K562 (cell line): ENCODE data around the gene FRAT1. TPM values are rescaled to one million over a fixed set of nuclear protein-coding genes. Genes with fewer than 3 reads are reported as not detected.

Experiments used
- ATAC-seq: fragments of 200-7000 bp; cut with Tn5 transposase; 3 replicates; pipeline ENCODE4 v1.9.1; 2020; ENCODE audit warnings: moderate library complexity
- BruUV-seq: library from RNA; stranded (reverse); fragments of 400-500 nt; replicated peaks from 2 replicates; lab custom pipeline; 2021; lab: Mats Ljungman, UMichigan
- CTCF ChIA-PET: fragments of 300-600 bp; formaldehyde crosslinking; extraction: SDS; loops from one replicate; lab custom pipeline; 2021; ENCODE audit warnings: low intra/inter-chr PET ratio; lab: Yijun Ruan, JAX
- POLR2A ChIA-PET: fragments of 300-600, 350-650 bp; sonication (Branson Sonifier 250); formaldehyde crosslinking; extraction: SDS; loops from one replicate; lab custom pipeline; 2021; ENCODE audit warnings: antibody characterized with exemption, inconsistent platforms; lab: Yijun Ruan, JAX
- DNase-seq, 4 experiments: peaks; one replicate each; pipeline versions ENCODE4 v3.0.0 to v3.0.0-alpha.2; 2011 to 2018; ENCODE audit warnings: low spot score in 3 of 4, mixed read lengths in 3 of 4; ENCODE audit errors: extremely low read depth in 1 of 4
- FAIRE-seq: peaks from 2 replicates; lab custom pipeline; 2011; peaks lifted over from hg19 to GRCh38; lab: Jason Lieb, UNC
- H2AFZ ChIP-seq: 2 replicates; pipeline ENCODE4 v1.6.0; 2011; ENCODE audit warnings: low read depth, low read length, control low read depth, inconsistent platforms
- H3K27ac ChIP-seq: fragments of 200-600 bp; 3 replicates; pipeline ENCODE4 v1.8.0; 2011; ENCODE audit warnings: low read depth, mild to moderate bottlenecking, control low read depth, inconsistent platforms, low read length, moderate library complexity, mixed read lengths; ENCODE audit errors: extremely low read depth
- H3K27me3 ChIP-seq, 2 experiments: fragments of 300-600 bp in 1 of 2; 2 replicates in 1 of 2; 3 replicates in 1 of 2; pipeline versions ENCODE4 v1.6.0 to v1.8.0; 2011; ENCODE audit warnings: inconsistent platforms in 2 of 2, low read length in 2 of 2, mild to moderate bottlenecking in 1 of 2, mixed read lengths in 1 of 2, moderate library complexity in 1 of 2; ENCODE audit not compliant: control insufficient read depth in 2 of 2, insufficient read depth in 2 of 2
- H3K36me3 ChIP-seq: fragments of 300-600 bp; 3 replicates; pipeline ENCODE4 v1.8.0; 2011; ENCODE audit warnings: mild to moderate bottlenecking, low read length, inconsistent platforms; ENCODE audit not compliant: control insufficient read depth, insufficient read depth
- H3K4me1 ChIP-seq, 2 experiments: fragments of 200-600 bp in 1 of 2; replicated peaks in 1 of 2; 2 replicates in 1 of 2; 3 replicates in 1 of 2; pipeline versions ENCODE4 v1.5.1 to v1.8.0; 2011; ENCODE audit warnings: inconsistent platforms in 2 of 2, low read length in 2 of 2, mild to moderate bottlenecking in 1 of 2, mixed read lengths in 1 of 2, moderate library complexity in 1 of 2; ENCODE audit not compliant: control insufficient read depth in 2 of 2, insufficient read depth in 2 of 2
- H3K4me2 ChIP-seq: 2 replicates; pipeline ENCODE4 v1.6.1; 2011; ENCODE audit warnings: low read length, control low read depth, inconsistent platforms, mixed read lengths; ENCODE audit not compliant: insufficient read depth
- H3K4me3 ChIP-seq: fragments of 200-600 bp; sonication (generic), shearing (Covaris generic); 2 replicates; pipeline ENCODE4 v1.5.1; 2016; ENCODE audit warnings: control low read depth, inconsistent platforms
- H3K79me2 ChIP-seq: fragments of 200-600 bp; 3 replicates; pipeline ENCODE4 v1.8.0; 2011; ENCODE audit warnings: low read length, inconsistent platforms; ENCODE audit not compliant: control insufficient read depth, insufficient read depth
- H3K9ac ChIP-seq, 2 experiments: 2 replicates each; pipeline versions ENCODE4 v1.6.0 to v1.6.1; 2011; ENCODE audit warnings: low read depth in 2 of 2, low read length in 2 of 2, control low read depth in 1 of 2, inconsistent platforms in 1 of 2, mild to moderate bottlenecking in 1 of 2, mixed read lengths in 1 of 2; ENCODE audit not compliant: insufficient read depth in 1 of 2
- H3K9me1 ChIP-seq: one replicate; pipeline ENCODE4 v1.6.0; 2011; ENCODE audit warnings: inconsistent platforms, mild to moderate bottlenecking, low read length, moderate library complexity; ENCODE audit not compliant: control insufficient read depth, insufficient read depth
- H3K9me3 ChIP-seq: replicated peaks from 2 replicates; pipeline ENCODE4 v1.5.1; 2011; ENCODE audit warnings: low read depth, low read length, inconsistent platforms; ENCODE audit not compliant: control insufficient read depth, insufficient read depth
- H4K20me1 ChIP-seq: replicated peaks from 2 replicates; pipeline ENCODE4 v1.6.1; 2011; ENCODE audit warnings: low read length, inconsistent platforms, mixed read lengths; ENCODE audit not compliant: control insufficient read depth, insufficient read depth
- DPF2 ChIP-seq: fragments of 450-650 bp; IDR thresholded peaks from 2 replicates; pipeline ENCODE4 v1.6.1; 2016
- EHMT2 ChIP-seq: fragments of 450-650 bp; IDR thresholded peaks from 2 replicates; pipeline ENCODE4 v1.6.1; 2018; ENCODE audit warnings: antibody characterized with exemption
- ESRRA ChIP-seq: fragments of 450-650 bp; IDR thresholded peaks from 2 replicates; pipeline ENCODE4 v1.6.1; 2014; ENCODE audit warnings: low read depth, mild to moderate bottlenecking, moderate library complexity, borderline replicate concordance
- MNT ChIP-seq, 2 experiments: fragments of 450-650 bp; conservative IDR thresholded peaks; 2 replicates each; pipeline ENCODE4 v1.6.1; 2017; ENCODE audit warnings: mild to moderate bottlenecking in 2 of 2, moderate library complexity in 2 of 2
- YY1 ChIP-seq, 3 experiments: IDR thresholded peaks; 2 replicates each; pipeline ENCODE4 v1.6.1; 2011; ENCODE audit warnings: low read length in 2 of 3, mild to moderate bottlenecking in 2 of 3, moderate library complexity in 2 of 3, borderline replicate concordance in 1 of 3, control low read depth in 1 of 3, low read depth in 1 of 3; ENCODE audit not compliant: insufficient read depth in 3 of 3, insufficient replicate concordance in 2 of 3, control insufficient read depth in 1 of 3, insufficient read length in 1 of 3; ENCODE audit errors: extremely low read depth in 1 of 3
- ZBTB11 ChIP-seq, 3 experiments: fragments of 200-800 bp in 1 of 3; fragments of 250-450 bp in 1 of 3; fragments of 450-650 bp in 1 of 3; sonication (Bioruptor Pico) in 1 of 3; sonication (Bioruptor generic) in 1 of 3; formaldehyde crosslinking in 1 of 3; IDR thresholded peaks; 2 replicates each; pipeline versions ENCODE4 v1.6.1 to v1.8.0; 2016 to 2022; ENCODE audit warnings: mild to moderate bottlenecking in 2 of 3, missing genetic modification characterization in 2 of 3, missing compliant biosample characterization in 1 of 3, moderate library complexity in 1 of 3
- WGBS: fragments of 100-300 bp; shearing (Covaris generic); methylation state at CpG from one replicate; pipeline ENCODE4 v1.1.6; 2016; ENCODE audit warnings: low coverage, mixed read lengths; ENCODE audit not compliant: insufficient coverage; ENCODE audit errors: missing lambda C conversion rate; 5-methylcytosine and 5-hydroxymethylcytosine counted together
- in situ Hi-C: fragments of 300-500 bp; cut with MboI; formaldehyde crosslinking; loops from 4 replicates; pipeline ENCODE4 v1.15.0; 2018; ENCODE audit warnings: inconsistent platforms, mixed read lengths
- intact Hi-C: fragments of 100-400 bp; cut with micrococcal nuclease; formaldehyde crosslinking; loops from 2 replicates; pipeline ENCODE4 v1.14.2; 2022
- polyA plus RNA-seq, 8 experiments: library from polyadenylated mRNA; depleted of rRNA in 4 of 8; stranded (reverse) in 5 of 8; unstranded in 3 of 8; fragments of >200 nt; fragmentation: Nextera tagmentation in 2 of 8; fragmentation: Illumina TruSeq in 1 of 8; extraction: Ambion mirVana in 2 of 8; extraction: Trizol in 1 of 8; gene quantifications; 2 replicates each; pipeline versions ENCODE4 v1.2.1 to v1.2.3, GENCODE V29; 2011 to 2014; ENCODE audit warnings: inconsistent platforms in 1 of 8, missing spikeins in 1 of 8
- total RNA-seq, 7 experiments: library from RNA; depleted of rRNA in 6 of 7; stranded (reverse); fragments of >200 nt in 6 of 7; fragmentation: Illumina TruSeq in 2 of 7; extraction: Trizol in 2 of 7; gene quantifications; 2 replicates each; pipeline versions ENCODE4 v1.2.1 to v1.2.3, GENCODE V29; 2011 to 2021; ENCODE audit warnings: low replicate concordance in 1 of 7
- TF ChIP-seq, protein P1 (sequence below): fragments of 450-650 bp; IDR thresholded peaks from 2 replicates; pipeline ENCODE4 v1.7.0; 2016; ENCODE audit warnings: borderline replicate concordance
- TF ChIP-seq, protein P2 (sequence below), 3 experiments: IDR thresholded peaks in 2 of 3; conservative IDR thresholded peaks in 1 of 3; 2 replicates each; pipeline ENCODE4 v1.5.1; 2011 to 2012; ENCODE audit warnings: low read length in 3 of 3, mild to moderate bottlenecking in 3 of 3, control low read depth in 2 of 3, improper control_type of control experiment in 1 of 3, inconsistent platforms in 1 of 3, low read depth in 1 of 3, mixed read lengths in 1 of 3, moderate library complexity in 1 of 3; ENCODE audit not compliant: insufficient read depth in 2 of 3

The FRAT1 gene
- total and polyA plus RNA-seq, 9 of the 15 experiments (the other 6 are each of a cell fraction or from before 2014, with no cell fraction given): 0.11 to 4.6 (median 1.4) TPM

GRCh38 chr10:97333351-97333600 lies 14.2 kb downstream of the FRAT1 start:
- in situ Hi-C loops: no loop called here
- H3K36me3 ChIP-seq: peaks cover 27% of the 10 kb centered on the region
- no peaks in the 10 kb centered on the region for H3K9me1 ChIP-seq
- no peaks in the 10 kb centered on the region for H3K27me3 ChIP-seq
- H3K4me2 ChIP-seq: peak overlapping the region; percentile 92
- ChIA-PET CTCF (interaction anchor here (1.4 kb wide), 1 partner anchor 55 kb away, joined by 3 read pairs; no protein-coding TSS in a partner anchor), POLR2A (interaction anchor here (0.7 to 2.3 kb wide), 11 partner anchors 8 to 260 kb away, joined by 3 to 8 read pairs (median 4); partner anchors contain the start of genes ARHGAP19 and RRP12)
- TF ChIP-seq EHMT2: no peak
- TF ChIP-seq MNT (conservative IDR thresholded peaks at IDR 0.05): no peak
- TF ChIP-seq YY1 (IDR thresholded peaks at IDR 0.05; ENCODE audit: borderline replicate concordance in 1 of 3, control insufficient read depth in 1 of 3, extremely low read depth in 1 of 3, insufficient read depth in 3 of 3, insufficient read length in 1 of 3, insufficient replicate concordance in 2 of 3, low read depth in 1 of 3, low read length in 2 of 3): peak in 1 of 3 experiments; percentile 47
- TF ChIP-seq, protein P1, sequence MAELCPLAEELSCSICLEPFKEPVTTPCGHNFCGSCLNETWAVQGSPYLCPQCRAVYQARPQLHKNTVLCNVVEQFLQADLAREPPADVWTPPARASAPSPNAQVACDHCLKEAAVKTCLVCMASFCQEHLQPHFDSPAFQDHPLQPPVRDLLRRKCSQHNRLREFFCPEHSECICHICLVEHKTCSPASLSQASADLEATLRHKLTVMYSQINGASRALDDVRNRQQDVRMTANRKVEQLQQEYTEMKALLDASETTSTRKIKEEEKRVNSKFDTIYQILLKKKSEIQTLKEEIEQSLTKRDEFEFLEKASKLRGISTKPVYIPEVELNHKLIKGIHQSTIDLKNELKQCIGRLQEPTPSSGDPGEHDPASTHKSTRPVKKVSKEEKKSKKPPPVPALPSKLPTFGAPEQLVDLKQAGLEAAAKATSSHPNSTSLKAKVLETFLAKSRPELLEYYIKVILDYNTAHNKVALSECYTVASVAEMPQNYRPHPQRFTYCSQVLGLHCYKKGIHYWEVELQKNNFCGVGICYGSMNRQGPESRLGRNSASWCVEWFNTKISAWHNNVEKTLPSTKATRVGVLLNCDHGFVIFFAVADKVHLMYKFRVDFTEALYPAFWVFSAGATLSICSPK: 0 out of 2 replicates have a peak, but pooled peaks have one; percentile 1
- 0 out of 2 replicates have a peak, but pooled peaks have one; percentile 15 for TF ChIP-seq DPF2
- TF ChIP-seq, protein P2, sequence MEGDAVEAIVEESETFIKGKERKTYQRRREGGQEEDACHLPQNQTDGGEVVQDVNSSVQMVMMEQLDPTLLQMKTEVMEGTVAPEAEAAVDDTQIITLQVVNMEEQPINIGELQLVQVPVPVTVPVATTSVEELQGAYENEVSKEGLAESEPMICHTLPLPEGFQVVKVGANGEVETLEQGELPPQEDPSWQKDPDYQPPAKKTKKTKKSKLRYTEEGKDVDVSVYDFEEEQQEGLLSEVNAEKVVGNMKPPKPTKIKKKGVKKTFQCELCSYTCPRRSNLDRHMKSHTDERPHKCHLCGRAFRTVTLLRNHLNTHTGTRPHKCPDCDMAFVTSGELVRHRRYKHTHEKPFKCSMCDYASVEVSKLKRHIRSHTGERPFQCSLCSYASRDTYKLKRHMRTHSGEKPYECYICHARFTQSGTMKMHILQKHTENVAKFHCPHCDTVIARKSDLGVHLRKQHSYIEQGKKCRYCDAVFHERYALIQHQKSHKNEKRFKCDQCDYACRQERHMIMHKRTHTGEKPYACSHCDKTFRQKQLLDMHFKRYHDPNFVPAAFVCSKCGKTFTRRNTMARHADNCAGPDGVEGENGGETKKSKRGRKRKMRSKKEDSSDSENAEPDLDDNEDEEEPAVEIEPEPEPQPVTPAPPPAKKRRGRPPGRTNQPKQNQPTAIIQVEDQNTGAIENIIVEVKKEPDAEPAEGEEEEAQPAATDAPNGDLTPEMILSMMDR (IDR thresholded peaks at IDR 0.05 in 2 of 3, conservative IDR thresholded peaks at IDR 0.05 in 1 of 3; ENCODE audit: insufficient read depth in 2 of 3, low read depth in 1 of 3, low read length in 3 of 3): peak; percentile 12 to 30 (median 20); a peak in 2 of 6 replicates
- TF ChIP-seq ESRRA: 0 out of 2 replicates have a peak, but pooled peaks have one; percentile 78
- TF ChIP-seq ZBTB11 (CRISPR knock-in tag; IDR thresholded peaks at IDR 0.05): 0 out of 6 replicates have a peak, but pooled peaks of 1 of the 3 experiments have one; percentile 43
- H4K20me1 ChIP-seq: no peaks in the 10 kb centered on the region
- peaks cover 51% of the 10 kb centered on the region for H3K79me2 ChIP-seq
- H3K4me3 ChIP-seq: peak overlapping the region; percentile 73
- H3K9ac ChIP-seq: peak overlapping the region; percentile 89 to 93
- peak overlapping the region; percentile 98 for H3K27ac ChIP-seq
- no peaks in the 10 kb centered on the region for H3K9me3 ChIP-seq
- FAIRE-seq (no peak), ATAC-seq (peak; percentile 45), DNase-seq (peak in 2 of 4 experiments; percentile 38 to 69)
- intact Hi-C loops: loop anchor here (2.0 to 5.0 kb wide), 2 partner anchors 41 to 54 kb away; partner anchors contain the start of gene ARHGAP19
- no TSS peak for BruUV-seq
- 3% methylated on average over 7 of the region's 7 CpGs for WGBS
- H3K4me1 ChIP-seq: peaks cover 24 to 36% of the 10 kb centered on the region in 2 experiments
- H2AFZ ChIP-seq: peak overlapping the region; percentile 48
